SKM-1 (cell line): ENCODE results near the gene CREB5.

Experiments
- DNase-seq: peaks from one replicate; lab custom pipeline; 2025; ENCODE audit not compliant: unreplicated experiment; lab: John Stamatoyannopoulos, UW

Gene CREB5

DNA sequence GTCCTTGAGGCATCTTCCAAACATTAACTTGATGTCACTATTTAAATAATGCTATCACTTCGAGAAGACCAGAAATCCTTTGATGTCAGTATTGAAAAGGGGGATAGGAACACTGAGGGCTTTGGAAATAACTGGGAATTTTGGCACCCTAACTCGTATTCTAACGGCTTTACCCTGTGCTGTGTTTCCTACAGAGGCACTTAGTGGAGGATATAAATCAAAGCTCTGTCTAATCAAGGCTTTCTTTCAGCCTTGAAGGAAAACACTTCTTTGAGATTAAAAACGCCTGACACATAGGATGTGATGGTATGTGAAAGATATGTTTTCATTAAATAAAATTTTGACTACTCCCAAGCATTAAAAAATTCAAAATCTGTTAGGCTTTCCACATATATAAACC is 62.3 kb downstream of the CREB5 start:
- no peak for DNase-seq

DNA sequence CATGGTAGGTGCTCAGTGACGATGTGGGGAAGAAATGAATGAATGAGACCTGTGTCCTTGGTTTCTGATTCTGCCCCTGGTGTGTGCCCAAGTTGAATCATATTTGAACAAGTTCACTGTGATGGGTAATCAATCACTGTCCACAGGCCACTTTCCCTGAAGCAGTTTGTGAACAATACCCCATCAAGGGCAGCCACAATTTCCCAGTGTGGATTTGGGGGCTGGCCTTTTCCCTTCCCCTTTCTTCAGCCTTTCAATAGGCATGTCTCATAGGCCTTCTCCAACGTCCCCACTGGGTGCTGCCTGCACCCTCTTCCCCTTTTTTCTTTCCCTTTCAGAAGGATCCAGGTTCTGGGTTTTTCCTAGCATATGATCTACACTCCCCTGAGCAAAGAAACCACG is 64.7 kb downstream of the CREB5 start:
- DNase-seq: no peak

DNA sequence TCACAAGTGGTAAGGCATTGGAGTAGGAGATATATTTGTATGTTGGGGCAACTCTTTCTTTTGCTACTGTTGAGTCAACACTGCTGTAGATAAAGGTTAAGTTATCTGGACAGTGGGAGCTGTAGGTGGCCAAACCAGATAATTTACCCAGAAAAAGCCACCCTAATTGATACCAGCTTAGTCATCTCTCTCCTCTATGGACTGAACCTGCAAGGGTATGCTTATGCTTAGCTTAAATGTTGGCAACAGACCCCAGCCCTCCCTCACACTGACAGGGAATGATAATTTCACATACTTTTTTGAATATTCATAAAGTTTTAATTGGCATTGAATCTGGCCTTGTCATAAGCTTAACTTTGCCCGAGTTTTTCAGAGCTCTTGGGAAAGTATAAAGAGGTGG is 66.3 kb downstream of the CREB5 start:
- DNase-seq: no peak

DNA sequence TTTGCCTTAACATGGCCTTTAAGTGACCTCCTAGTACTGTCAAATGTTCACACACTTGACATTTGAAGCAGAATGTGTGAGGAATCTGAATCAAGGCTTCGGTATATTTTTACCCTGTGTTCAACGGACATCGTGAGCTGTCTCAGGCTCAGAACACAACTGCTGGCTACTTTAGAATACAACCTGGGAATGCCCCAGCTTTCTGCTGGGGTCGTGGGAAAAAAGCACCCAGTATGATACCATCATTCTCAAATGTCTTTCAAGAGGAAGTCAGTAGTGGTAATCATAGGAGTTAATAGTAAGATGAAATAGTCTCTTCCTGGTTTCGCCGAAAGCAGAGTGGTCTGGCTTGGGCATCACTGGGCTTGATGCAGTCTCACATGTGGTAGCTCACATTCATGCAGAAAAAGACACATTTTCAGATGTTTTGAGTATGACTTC is 67.2 kb downstream of the CREB5 start:
- no peak for DNase-seq

DNA sequence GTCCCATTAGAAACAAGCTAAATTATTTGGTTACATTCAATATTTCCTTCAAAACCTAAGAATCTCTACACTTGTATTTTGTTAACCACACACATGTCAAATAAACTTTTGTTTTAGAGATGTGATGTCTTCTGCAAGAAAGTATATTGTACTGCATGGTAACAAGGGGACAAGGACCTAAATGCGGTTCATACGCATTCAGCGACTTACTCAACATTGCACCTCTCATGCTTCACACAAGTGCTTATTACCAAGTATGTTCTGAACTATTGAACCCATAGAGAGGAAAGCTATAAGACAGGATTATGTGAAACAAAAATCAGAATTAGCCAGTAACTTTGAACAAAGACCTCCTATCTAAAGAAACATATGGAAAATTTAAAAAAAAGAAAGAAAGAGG is 68.3 kb downstream of the CREB5 start:
- DNase-seq: no peak

DNA sequence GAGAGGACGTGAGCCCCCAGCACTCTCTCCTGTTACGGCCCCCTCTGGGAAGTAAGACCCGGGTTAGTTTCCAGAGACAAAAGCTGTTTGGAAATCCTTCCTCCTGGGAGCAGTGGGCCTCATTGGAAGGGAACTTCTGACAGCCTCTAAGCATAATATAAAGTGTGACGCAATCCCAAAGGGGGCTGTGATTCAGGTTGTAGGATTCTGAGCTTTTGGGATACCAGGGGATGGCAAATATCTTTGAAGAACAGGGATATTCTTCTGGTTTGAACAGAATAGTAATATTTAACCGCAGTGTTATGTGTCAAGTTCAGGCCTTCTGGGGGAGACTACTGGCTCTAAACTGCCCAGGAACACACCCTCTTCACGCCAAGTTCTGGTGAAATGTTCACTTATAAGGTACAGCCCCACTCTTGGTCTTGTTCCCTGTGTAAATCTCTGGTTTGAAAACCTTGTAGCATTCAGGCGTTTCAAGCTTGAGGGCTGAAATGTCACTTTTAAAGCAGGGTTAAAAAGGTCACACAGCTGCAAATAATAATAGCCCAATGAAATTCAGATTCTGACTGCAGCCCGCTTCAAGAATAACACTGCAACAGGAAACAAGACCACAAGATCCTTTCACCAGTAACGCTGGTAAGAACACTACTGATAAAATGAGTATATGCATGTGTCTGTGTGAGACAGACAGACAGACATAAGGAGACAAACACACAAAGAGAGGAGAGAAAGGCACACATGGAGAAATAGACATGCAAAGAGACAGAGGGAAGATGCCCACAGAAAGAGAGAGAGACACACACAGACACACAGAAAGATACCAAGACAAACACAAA is 69.0 kb downstream of the CREB5 start:
- no peak for DNase-seq

DNA sequence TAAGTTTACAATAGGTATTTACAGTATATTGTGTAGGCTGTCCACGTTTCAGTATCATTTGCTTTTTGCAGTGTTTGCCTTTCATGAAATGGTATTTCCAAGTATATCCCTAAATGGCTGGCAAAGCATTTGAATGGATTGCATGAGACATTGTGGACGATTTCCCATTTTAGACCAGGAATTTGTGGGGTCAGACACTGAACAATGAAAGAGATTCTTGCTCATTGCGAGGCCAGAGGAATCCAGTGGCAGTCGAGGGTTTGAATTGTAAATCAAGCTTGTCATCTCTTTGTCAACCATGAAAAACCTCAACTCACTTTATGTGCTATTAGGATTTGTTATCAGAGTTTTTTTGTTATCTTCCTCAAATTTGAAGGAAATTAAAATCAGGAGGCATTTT is 70.8 kb downstream of the CREB5 start:
- DNase-seq: no peak

DNA sequence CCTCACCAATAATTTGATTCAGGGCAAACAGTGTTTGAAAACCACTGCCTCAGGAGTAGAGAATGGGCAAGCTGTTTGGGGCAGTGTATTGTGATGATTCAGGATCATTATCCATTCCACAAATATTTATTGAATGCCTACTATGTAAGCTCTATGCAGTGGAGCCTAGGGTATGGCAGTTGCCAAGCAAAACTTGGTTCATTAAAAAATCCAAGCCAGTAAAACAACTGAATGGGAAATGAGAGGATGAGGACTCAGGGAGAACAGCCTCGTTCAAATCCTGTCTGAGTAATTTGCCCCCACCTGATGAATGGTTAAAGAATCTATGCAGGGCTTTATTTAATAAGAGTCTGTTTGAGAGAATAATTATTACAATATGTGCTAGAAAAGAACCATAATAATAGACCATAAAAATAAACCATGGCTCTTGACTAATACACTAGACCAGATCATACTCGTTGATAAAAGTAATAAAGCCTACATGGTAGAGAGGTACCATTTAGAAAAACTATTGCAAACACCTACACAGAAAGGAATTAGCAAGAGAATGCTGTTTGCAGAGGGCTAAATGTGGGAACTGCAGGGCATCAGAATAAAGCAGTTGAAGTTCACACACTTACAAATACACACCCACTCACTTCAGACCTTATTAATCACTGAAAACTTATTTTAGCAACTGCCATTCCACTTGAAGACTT is 71.7 kb downstream of the CREB5 start:
- DNase-seq: no peak

DNA sequence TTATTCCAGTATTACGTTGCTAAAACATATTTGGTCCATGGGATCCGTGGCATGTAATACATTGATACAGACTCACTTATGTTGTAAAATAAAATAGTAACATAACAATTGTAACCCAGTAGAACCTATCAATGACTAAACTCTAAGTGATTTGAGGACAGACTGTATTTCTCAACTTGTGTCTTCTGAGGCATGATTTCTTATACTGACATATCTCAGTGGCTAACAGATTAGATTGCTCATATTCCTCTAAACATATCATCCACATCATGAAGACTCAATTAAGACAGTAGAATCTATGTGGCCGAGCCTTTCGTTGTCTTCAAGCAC is 72.3 kb downstream of the CREB5 start:
- DNase-seq: no peak

DNA sequence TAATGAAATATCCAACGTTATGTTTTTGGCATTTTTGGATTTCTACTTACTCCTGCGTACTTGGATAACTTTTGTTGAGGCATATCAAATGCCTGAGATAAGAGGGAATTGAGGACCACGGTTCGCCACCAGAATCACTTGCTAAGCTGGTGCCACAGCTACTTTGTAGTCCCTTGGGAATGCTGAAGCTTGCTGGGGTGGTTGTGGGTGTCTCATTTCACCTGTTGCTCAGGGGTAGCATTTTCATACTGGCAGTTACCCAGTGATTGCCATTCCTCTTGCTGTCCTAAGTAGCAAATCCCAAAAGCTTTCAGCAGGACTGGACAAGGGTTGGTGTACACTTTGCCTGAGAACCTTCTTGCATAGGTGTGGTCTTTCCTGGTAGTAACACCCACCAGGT is 75.2 kb downstream of the CREB5 start:
- DNase-seq: no peak

DNA sequence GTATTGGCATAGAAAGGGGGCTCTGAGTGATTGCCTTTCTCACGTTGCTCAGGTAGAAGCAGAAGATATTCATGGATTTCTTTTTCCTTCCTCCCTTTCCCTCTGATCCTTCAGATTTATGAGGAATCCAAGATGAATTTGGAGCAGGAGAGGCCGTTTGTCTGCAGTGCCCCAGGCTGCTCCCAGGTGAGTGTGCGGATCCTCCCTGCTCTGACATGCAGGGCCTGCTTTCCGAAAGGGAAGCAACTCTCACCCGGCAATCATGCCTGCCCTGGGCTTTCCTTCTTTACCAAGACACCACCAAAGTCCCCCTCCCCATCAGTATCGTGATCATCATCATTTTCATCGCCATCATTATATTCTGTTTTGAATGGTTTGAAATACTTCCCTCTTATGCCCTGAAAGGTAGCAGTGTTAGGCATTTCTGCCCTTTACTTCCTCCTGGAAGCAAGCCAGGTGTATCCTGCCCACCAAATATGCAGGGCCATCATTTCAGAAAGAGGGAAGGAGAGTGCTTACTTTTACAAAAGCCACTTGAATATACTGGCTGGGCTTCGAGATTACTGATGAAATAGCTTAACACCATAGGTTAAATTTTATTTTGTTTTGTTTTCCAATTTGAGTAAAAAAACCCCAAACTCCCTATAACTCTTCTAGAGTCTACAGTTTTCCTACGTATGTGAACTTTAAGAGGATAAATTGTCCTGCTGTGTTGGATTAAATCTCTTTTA is 75.9 kb downstream of the CREB5 start:
- no peak for DNase-seq

DNA sequence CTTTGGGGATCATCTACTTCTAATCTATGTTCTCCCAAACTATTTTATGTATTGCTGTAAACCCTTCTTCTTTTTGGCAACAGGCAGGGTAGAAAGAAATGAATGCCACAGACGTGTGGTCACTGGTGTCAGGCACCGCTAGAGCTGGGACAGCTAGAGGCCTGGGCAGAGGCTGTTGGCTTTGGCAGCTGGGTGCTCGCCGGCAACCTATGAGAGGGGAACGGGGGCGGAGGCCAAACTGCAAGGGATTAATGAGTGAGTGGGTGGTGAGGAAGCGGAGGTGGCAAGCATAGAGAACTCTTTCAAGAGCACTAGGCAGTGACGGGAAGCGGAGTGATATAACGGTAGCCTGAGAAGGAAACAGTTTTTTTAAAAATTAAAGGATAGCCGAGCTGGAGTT is 78.5 kb downstream of the CREB5 start:
- DNase-seq: no peak

DNA sequence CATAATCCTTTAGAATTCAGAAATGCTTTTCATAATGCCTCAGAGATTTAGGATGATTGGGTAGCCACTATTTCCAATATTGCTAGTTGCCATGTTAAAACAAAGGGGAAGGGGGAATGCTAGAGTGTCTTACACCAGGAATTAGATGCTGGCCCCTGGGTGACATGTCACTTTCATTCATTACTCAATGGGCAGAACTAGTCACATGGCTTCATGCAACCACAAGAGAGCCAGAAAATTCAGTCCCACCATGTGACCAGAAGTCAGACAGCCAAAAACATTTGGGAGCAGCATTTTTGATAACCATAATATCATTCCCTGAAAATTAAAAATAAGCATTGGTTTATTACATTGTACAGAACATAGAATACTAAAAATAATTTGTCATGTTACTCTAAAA is 81.2 kb downstream of the CREB5 start:
- DNase-seq: no peak

DNA sequence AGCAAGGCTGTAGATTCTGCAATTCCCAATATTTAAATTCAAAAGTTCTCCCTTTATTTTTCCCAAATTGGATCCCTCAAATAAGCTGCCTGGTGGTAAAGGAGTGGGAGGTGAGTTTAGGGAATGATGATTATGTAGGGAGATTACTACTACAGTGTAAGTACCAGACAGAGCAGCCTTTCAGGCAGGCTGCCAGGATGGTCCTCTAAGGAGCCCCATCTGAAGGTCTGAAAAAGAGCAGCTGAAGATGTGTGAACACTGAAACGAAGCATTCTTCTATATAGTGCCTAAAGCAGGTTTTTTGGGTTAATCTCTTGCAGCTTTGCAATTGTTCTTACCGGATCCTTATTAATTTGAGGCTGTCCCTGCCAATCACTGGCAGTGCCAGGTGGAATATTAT is 84.7 kb downstream of the CREB5 start:
- DNase-seq: no peak

DNA sequence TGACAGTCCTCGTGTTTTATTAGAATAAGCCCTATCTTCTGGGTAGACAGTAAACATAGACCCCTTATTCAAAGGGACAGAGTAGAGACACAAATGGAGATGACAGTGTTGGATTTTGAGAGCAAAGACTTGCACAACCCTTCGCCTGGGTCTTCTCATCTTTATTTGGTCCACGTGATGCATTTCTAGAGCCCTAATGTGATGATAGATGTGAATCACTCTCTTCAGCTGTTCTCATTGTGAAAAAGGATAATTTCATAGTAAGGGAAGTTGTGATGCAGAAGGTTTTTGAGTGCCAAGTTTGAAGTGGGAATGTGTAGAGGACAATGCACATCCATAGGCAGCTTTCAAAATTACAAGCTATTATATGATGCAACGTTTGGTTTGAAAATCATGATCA is 86.3 kb downstream of the CREB5 start:
- DNase-seq: no peak

DNA sequence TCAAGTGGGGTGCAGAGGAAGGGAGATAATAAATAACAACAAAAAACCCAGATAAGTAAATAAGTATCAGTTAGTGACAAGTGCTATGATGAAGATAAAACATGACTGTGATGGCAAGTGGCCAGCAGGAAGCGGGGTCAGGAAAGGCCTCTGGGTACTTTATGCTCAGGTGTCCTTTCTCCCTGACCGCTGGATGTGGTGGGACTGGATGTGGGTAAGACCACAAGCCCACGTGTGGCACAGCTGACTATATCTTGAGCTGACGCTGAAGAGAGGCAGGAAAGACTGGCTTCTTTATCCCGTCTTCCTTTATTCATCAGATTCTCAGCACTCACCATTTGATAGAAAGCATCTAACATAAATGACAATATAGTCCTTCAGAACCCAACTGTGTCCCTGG is 87.8 kb downstream of the CREB5 start:
- no peak for DNase-seq

DNA sequence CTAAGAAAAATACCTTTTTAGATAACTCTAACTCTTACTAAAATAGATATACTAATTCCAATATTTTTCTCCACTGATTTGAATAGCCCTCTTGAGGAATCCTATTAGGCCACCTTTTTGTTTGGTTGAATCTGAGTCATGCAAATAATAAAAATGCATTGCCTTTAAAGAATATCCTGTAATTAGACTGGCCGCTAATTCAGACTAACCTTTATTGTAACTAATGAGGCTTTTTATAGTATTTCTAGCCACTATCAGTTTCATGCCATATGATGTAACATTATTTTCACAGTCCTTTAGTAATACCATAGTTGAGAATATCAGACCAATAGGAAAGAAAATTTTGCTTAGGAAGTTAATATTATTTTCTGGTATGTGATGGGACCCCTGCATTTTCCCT is 90.1 kb downstream of the CREB5 start:
- DNase-seq: no peak

DNA sequence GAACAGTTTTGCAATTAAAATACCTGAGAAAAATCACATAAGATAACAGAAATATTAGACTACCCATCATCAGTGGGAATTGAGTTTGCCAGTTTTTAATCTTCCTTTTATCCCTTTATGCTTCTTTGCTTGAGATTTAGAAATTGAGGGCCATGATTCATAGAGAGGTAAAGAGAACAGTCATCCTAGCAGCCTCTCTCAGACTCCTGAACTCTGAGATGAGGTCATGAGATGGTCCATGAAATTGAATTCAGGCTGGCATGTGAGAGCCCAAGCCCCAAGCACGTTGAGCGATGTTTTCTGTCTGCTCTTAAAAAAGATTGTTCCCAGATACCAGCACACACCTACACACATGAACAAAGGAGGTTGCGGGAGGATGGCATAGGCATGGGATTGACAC is 91.1 kb downstream of the CREB5 start:
- DNase-seq: no peak

DNA sequence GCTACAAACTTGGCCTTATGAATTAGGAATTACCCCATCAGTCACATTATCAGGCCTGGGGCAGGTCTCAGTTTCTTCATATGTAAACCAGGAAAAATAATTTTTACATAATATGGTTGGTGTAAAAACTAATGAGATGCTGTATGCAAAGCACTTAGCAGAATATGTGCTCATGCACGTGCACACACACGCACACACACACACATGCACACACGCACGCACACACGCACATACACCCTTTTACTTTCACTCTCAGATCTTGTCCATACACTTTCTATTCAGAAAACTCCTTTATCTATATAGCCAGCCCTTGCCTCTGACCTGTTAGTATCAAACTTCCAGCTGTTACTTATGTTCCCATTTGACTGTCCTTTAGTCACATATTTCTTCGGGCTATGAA is 92.7 kb downstream of the CREB5 start:
- DNase-seq: no peak

DNA sequence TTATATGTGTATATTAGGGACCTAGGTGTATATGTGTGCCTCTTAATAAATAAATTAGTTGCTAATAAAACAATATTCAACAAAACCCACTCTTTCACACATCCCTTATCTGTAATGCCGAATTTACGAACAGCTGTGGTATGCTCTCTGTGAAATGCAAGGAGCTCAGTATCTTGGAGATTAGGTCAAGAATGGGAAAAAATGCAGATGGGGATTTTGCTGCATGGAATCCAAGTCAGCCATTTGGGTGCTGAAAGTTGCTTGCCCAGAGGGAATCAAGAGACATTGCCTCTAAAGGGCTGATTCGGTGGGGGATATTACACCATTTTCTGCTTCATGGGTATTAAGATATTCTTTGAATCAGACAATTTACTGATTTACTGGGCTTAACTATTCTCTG is 93.5 kb downstream of the CREB5 start:
- no peak for DNase-seq

DNA sequence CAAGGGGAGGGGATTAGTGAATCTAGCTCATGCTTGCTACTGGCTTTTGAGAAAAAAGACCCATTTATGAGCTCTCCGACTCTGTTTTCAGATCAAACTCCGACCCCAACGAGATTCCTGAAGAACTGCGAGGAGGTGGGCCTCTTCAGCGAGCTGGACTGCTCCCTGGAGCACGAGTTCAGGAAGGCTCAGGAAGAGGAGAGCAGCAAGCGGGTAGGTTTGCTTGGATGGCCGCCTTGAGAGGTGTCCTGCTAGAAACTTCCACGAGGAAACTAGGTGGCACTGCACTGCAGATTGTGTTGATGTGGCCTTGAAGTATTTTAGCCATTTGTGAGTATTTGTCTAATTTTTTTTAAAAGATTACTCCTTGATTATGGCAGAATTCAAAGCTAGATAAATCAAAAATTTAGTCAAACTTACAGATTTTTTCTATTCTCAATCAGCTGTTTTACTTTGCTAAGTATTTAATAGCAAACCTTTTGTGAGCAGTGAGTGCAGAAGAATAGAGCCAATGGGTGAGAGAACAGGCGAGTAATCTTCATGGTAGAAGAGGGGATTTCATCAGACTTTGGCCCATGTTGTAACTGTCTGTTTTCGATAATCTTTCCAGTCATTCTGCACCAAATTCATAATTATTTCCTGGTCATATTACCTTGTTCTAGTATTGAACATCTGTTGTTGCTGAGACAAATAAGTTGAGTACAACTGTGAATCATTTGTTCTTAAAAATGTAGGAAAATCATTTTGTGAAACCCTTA is 95.4 kb downstream of the CREB5 start:
- no peak for DNase-seq
